DND-41 (cell line): ENCODE results near the gene OGG1.

Experiments used
- ATAC-seq: fragments of 200-7000 bp; cut with Tn5 transposase; 3 replicates; pipeline ENCODE4 v1.9.1; 2021; ENCODE audit warnings: low read depth; ENCODE audit not compliant: insufficient read depth
- DNase-seq: peaks from one replicate; pipeline ENCODE4 v3.0.0-alpha.2; 2020
- H2AFZ ChIP-seq: 2 replicates; pipeline ENCODE4 v1.6.0; 2012; ENCODE audit warnings: low read depth, low read length
- H3K27ac ChIP-seq: 2 replicates; pipeline ENCODE4 v1.5.1; 2012; ENCODE audit warnings: low read length, inconsistent platforms
- H3K27me3 ChIP-seq: fragments of 200-600 bp; sonication (generic); 2 replicates; pipeline ENCODE4 v1.6.0; 2012; ENCODE audit warnings: low read length, mild to moderate bottlenecking, inconsistent platforms; ENCODE audit not compliant: insufficient read depth, poor library complexity
- H3K36me3 ChIP-seq: 2 replicates; pipeline ENCODE4 v1.5.1; 2012; ENCODE audit warnings: low read length, inconsistent platforms; ENCODE audit not compliant: insufficient read depth
- H3K4me1 ChIP-seq: 2 replicates; pipeline ENCODE4 v1.5.1; 2012; ENCODE audit warnings: mild to moderate bottlenecking, low read length; ENCODE audit not compliant: insufficient read depth
- H3K4me2 ChIP-seq: 2 replicates; pipeline ENCODE4 v1.6.0; 2012; ENCODE audit warnings: mild to moderate bottlenecking, moderate library complexity, low read length, inconsistent platforms; ENCODE audit not compliant: insufficient read depth
- H3K4me3 ChIP-seq, 2 experiments: fragments of 200-600 bp in 1 of 2; shearing (Covaris generic) in 1 of 2; 2 replicates each; pipeline ENCODE4 v1.5.1; 2012 to 2016; ENCODE audit warnings: inconsistent platforms in 2 of 2, low read length in 2 of 2, mild to moderate bottlenecking in 2 of 2, low read depth in 1 of 2, moderate library complexity in 1 of 2
- H3K79me2 ChIP-seq: 2 replicates; pipeline ENCODE4 v1.6.0; 2012; ENCODE audit warnings: low read length, inconsistent platforms; ENCODE audit not compliant: insufficient read depth
- H3K9ac ChIP-seq: 2 replicates; pipeline ENCODE4 v1.6.0; 2012; ENCODE audit warnings: low read depth, mild to moderate bottlenecking, inconsistent platforms, low read length, moderate library complexity
- H3K9me3 ChIP-seq: 2 replicates; pipeline ENCODE4 v1.5.1; 2012; ENCODE audit warnings: low read length, moderate library complexity, mild to moderate bottlenecking, inconsistent platforms; ENCODE audit not compliant: insufficient read depth, severe bottlenecking
- H4K20me1 ChIP-seq: 2 replicates; pipeline ENCODE4 v1.6.0; 2012; ENCODE audit warnings: low read length; ENCODE audit not compliant: insufficient read depth
- EZH2 ChIP-seq: IDR thresholded peaks from 3 replicates; pipeline ENCODE4 v1.6.1; 2012; ENCODE audit warnings: borderline replicate concordance, low read depth, mild to moderate bottlenecking, moderate library complexity, low read length, inconsistent platforms; ENCODE audit not compliant: severe bottlenecking
- TF ChIP-seq, protein P1 (sequence below): IDR thresholded peaks from 2 replicates; pipeline ENCODE4 v1.5.1; 2012; ENCODE audit warnings: borderline replicate concordance, low read length, moderate library complexity, mild to moderate bottlenecking; ENCODE audit not compliant: poor library complexity, severe bottlenecking; ENCODE audit errors: extremely low read depth

OGG1 gene

DNA sequence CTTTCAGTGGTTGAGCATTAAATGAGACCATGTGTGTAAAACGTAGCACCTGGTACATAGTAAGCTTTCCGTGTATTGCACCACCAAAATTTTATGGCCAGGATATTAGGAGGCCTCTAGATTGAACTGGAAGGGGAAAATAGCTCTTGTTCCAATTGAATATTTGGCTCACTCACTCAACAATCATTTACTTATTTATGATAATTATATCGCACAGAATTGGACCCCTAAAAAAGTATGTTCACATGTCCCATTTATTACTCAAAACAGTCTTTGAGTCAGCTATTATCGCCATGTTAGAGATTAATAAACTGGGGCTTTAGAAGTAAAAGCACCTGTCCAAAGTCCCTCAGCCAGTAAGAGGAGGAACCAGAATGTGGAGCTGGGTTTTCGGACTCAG, 55.2 kb downstream of the OGG1 start:
- Histone ChIP-seq H3K27ac (no peak overlapping the region), H3K4me2 (no peak overlapping the region), H3K4me1 (no peaks in the 10 kb centered on the region), H2AFZ (no peak overlapping the region), H3K9ac (no peak overlapping the region), H3K27me3 (no peaks in the 10 kb centered on the region), H3K4me3 (no peak overlapping the region), H3K79me2 (no peaks in the 10 kb centered on the region), H4K20me1 (peaks cover 10% of the 10 kb centered on the region), H3K9me3 (no peaks in the 10 kb centered on the region), H3K36me3 (peaks cover 88% of the 10 kb centered on the region)
- DNase-seq (no peak), ATAC-seq (no peak)
- TF ChIP-seq, protein P1, sequence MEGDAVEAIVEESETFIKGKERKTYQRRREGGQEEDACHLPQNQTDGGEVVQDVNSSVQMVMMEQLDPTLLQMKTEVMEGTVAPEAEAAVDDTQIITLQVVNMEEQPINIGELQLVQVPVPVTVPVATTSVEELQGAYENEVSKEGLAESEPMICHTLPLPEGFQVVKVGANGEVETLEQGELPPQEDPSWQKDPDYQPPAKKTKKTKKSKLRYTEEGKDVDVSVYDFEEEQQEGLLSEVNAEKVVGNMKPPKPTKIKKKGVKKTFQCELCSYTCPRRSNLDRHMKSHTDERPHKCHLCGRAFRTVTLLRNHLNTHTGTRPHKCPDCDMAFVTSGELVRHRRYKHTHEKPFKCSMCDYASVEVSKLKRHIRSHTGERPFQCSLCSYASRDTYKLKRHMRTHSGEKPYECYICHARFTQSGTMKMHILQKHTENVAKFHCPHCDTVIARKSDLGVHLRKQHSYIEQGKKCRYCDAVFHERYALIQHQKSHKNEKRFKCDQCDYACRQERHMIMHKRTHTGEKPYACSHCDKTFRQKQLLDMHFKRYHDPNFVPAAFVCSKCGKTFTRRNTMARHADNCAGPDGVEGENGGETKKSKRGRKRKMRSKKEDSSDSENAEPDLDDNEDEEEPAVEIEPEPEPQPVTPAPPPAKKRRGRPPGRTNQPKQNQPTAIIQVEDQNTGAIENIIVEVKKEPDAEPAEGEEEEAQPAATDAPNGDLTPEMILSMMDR = no peak
- TF ChIP-seq EZH2 = no peak

DNA sequence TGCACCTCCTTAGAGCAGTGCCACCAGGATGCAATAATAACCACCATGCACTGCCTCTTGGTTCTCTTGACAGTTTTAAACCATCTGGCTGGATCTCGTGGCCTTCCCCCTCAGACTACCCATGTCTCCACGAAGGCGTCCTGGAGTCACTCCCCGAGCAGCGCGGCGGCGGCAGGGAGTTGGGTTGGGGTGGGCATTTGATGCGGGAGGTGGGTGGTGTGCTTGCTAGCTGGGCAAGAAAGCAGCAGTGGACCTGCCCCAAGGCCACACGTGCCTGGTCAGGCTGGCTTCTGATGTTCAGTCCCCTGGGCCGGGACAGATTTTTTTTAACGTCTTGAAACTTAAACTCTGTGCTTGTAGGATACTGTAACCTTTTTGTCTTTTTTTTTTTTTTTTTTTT, 56.4 kb downstream of the OGG1 start:
- no peak for ATAC-seq
- H3K79me2 ChIP-seq = no peaks in the 10 kb centered on the region

More for the DNA sequence above, 56.4 kb downstream of the OGG1 start:
- Histone ChIP-seq H3K9me3 (no peaks in the 10 kb centered on the region), H3K4me2 (no peak overlapping the region), H3K27ac (no peak overlapping the region), H3K36me3 (peaks cover 86% of the 10 kb centered on the region), H3K27me3 (no peaks in the 10 kb centered on the region), H3K9ac (no peak overlapping the region), H3K4me3 (no peak overlapping the region), H3K4me1 (no peaks in the 10 kb centered on the region), H4K20me1 (peaks cover 8% of the 10 kb centered on the region), H2AFZ (no peak overlapping the region)
- TF ChIP-seq, protein P1 = no peak
- no peak for TF ChIP-seq EZH2
- DNase-seq = no peak
